Gastroesophageal sphincter (tissue), 3 donors: ENCODE measurements around the gene POMC.
A peak's percentile ranks its signal among the peaks of the same experiment; 100 is the strongest.

ENCODE experiments used
- CTCF ChIP-seq, 4 experiments: fragments of 200-600 bp in 2 of 4; fragments of 450-650 bp in 2 of 4; sonication (generic) in 1 of 4; IDR thresholded peaks; one replicate each; pipeline ENCODE4 v1.5.1; 2017 to 2019; ENCODE audit warnings: antibody characterized with exemption in 4 of 4, mild to moderate bottlenecking in 2 of 4, moderate library complexity in 2 of 4
- POLR2A ChIP-seq, 2 donors: fragments of 450-650 bp; IDR thresholded peaks; one replicate each; pipeline ENCODE4 v1.6.1; 2017; ENCODE audit warnings: antibody characterized with exemption in 2 of 2, mild to moderate bottlenecking in 2 of 2, moderate library complexity in 1 of 2
- POLR2AphosphoS5 ChIP-seq: sonication (generic); formaldehyde crosslinking; IDR thresholded peaks from one replicate; pipeline ENCODE4 v1.6.1; 2017; ENCODE audit warnings: antibody characterized with exemption

GRCh38 chr2:25215948-25216679, 47.7 kb upstream of the POMC start:
- no peak for TF ChIP-seq CTCF (IDR thresholded peaks at IDR 0.05)
- TF ChIP-seq POLR2A (IDR thresholded peaks at IDR 0.05): peak in 1 of 2 donors; percentile 33
- TF ChIP-seq POLR2AphosphoS5: no peak
